HG03354 (cell line): ENCODE measurements around the gene TEX19.
"Not testable (repeated sequence)": the region's sequence is repeated elsewhere in the genome, so short reads cannot be mapped to it uniquely, and the experiment has no call there.

ENCODE experiments used
- ATAC-seq: cut with Tn5 transposase; IDR thresholded peaks from one replicate; pipeline ENCODE4 v1.9.1; 2021; ENCODE audit warnings: mild to moderate bottlenecking; ENCODE audit not compliant: unreplicated experiment, poor library complexity, severe bottlenecking

Gene TEX19

DNA sequence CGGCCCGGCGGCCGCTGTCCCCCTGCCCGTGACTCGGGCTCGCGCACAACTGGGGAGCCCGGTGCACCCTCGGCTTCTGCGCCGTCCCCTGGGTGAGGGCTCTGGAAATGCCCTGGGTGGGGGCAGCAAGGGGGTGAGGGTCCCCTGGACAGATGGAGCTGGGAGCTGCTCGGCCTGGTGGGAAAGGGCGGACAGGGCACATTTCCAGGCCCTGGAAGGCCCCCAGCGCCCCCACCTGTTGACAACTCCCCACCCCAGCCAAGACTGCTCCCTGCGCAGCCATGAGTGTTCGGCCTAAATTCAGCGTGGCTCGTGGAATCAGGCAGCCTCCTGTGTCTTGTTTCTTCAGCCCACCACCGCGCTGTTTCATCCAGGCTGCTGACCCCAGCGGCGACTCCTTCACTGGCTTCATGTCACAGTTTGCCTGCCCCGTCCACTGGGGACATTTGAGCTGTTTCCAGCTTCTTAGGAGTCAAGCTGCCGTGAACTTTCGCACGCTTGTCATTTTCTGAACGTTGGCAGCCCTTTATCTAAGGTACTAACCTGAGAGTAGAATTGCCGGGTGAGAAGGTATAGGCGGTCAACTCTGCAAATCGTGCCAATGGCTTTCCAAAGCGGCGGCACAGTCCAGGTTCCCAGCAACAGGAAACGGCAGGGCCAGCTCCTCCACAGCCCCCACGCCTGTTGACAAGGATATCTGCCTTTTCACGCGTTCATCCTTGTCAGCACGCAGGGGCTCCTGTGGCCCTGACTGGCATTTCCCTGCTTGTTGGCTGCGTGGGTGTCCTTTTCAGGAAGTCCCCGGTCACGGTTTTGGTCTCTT lies 13.4 kb downstream of the TEX19 start:
- no peak for ATAC-seq

DNA sequence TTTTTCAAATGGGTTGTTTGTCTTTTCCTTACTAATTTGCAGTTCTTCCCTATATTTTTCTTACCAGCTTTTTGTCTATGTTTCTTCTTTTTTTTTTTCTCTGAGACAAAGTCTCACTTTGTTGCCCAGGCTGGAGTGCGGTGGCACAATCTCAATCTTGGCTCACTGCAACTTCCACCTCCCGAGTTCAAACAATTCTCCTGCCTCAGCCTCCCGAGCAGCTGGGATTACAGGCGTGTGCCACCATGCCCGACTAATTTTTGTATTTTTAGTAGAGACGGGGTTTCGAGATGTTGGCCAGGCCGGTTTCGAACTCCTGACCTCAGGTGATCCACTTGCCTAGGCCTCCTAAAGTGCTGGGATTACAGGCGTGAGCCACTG lies 14.0 kb downstream of the TEX19 start:
- not testable (repeated sequence) for ATAC-seq

DNA sequence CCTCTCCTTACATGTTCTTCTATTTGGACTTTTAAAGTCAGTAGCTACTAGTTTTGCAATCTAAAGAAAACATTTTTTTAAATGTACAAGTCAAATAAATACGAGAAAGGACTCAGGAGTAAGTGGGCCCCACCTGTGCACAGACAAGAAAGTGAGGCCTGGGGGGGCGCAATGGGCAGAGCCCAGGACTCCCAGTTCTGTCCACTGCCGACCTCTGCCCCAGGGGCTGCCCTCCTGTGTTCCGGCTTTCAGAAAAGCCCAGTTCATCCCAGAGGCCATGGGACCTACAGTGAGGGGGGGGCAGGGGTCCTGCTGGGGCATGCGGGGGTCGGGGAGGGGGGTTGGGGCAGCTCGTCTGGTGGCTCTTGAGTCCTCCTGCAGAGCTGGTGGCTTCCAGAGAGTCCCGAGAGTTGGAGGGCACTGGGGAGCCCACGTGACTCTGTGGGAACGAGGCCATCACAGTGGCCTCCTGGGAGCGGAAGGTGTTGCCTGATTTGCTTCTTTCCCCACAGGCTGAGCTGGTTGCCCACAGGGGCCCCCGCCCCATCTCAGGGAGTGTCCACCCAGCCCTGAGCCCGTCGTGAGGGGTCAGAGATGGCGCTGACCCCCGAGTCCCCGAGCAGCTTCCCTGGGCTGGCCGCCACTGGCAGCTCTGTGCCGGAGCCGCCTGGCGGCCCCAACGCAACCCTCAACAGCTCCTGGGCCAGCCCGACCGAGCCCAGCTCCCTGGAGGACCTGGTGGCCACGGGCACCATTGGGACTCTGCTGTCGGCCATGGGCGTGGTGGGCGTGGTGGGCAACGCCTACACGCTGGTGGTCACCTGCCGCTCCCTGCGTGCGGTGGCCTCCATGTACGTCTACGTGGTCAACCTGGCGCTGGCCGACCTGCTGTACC lies 14.9 kb downstream of the TEX19 start:
- no peak for ATAC-seq

DNA sequence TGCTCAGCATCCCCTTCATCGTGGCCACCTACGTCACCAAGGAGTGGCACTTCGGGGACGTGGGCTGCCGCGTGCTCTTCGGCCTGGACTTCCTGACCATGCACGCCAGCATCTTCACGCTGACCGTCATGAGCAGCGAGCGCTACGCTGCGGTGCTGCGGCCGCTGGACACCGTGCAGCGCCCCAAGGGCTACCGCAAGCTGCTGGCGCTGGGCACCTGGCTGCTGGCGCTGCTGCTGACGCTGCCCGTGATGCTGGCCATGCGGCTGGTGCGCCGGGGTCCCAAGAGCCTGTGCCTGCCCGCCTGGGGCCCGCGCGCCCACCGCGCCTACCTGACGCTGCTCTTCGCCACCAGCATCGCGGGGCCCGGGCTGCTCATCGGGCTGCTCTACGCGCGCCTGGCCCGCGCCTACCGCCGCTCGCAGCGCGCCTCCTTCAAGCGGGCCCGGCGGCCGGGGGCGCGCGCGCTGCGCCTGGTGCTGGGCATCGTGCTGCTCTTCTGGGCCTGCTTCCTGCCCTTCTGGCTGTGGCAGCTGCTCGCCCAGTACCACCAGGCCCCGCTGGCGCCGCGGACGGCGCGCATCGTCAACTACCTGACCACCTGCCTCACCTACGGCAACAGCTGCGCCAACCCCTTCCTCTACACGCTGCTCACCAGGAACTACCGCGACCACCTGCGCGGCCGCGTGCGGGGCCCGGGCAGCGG lies 15.7 kb downstream of the TEX19 start:
- ATAC-seq = no peak

DNA sequence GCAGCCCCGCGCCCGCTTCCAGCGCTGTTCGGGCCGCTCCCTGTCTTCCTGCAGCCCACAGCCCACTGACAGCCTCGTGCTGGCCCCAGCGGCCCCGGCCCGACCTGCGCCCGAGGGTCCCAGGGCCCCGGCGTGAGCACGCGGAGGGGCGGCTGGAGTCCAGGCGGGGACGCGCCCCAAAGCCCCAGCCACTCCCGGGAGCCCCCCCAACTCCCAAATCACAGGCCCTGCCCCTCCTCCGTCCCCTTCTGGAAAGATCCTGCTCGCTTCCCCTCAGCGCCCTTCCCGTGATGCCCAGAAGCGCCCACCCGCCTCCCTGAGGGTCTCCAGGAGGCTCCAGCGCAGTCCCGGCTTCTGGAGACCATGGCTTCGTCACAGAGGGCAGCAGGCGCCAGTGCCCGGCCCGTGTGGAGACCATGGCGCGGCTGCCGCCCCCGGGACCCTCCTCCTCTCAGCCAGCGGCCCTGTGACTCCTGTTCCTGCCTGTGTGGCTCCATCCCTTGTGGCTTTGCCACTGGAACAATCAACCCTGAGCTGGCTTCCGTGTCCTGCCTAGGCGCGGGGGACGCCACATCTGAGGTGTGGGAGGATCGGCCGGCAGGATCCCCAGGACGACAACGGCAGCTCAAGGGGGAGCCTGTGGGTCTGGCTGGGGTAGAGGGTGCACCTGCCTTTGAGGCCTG lies 16.5 kb downstream of the TEX19 start:
- ATAC-seq = no peak

DNA sequence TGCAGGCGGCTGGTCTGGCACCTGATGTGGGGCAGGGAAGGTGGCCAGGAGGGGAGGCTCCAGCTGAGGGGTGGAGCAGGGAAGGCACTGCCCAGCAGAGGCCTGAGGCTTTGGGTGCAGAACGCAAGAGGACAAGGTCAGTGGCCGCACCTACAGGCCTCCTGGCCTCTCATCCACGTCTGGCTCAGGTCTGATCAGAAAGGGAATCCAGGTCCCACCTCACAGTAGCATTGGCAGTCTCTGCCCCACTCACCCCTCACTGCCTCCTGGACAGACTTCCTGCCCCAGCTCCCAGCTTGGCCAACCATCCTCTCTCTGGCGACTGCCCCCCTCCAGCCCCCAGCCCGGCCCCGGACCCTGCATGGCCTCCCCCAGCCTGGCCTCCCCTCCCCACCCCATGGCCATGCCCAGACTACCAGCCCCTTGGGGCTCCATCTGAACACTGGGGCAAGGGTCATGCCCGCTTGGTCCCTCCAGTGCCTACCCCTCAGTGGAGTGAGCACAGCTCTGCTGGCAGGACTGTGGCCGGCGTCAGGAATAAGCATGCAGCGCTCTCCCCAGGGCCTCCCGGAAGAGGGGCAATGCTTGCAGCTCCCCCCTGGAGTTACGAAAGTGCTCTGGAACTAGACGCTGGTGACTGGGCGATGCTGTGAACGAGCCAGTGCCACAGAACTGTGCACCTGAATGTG lies 17.1 kb downstream of the TEX19 start:
- no peak for ATAC-seq

DNA sequence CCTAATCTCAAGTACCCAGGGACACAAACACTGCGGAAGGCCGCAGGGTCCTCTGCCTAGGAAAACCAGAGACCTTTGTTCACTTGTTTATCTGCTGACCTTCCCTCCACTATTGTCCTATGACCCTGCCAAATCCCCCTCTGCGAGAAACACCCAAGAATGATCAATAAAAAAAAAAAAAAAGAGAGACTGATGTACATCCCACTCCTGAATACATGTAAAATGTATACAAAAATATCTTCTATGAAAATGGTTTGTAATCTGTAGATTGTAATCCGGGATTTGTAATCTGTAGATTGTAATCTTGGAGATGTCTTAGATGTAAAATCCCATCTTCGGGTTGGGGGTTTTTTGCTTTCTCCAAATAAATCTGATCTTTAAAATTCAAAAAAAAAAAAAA lies 18.2 kb downstream of the TEX19 start:
- not testable (repeated sequence) for ATAC-seq

DNA sequence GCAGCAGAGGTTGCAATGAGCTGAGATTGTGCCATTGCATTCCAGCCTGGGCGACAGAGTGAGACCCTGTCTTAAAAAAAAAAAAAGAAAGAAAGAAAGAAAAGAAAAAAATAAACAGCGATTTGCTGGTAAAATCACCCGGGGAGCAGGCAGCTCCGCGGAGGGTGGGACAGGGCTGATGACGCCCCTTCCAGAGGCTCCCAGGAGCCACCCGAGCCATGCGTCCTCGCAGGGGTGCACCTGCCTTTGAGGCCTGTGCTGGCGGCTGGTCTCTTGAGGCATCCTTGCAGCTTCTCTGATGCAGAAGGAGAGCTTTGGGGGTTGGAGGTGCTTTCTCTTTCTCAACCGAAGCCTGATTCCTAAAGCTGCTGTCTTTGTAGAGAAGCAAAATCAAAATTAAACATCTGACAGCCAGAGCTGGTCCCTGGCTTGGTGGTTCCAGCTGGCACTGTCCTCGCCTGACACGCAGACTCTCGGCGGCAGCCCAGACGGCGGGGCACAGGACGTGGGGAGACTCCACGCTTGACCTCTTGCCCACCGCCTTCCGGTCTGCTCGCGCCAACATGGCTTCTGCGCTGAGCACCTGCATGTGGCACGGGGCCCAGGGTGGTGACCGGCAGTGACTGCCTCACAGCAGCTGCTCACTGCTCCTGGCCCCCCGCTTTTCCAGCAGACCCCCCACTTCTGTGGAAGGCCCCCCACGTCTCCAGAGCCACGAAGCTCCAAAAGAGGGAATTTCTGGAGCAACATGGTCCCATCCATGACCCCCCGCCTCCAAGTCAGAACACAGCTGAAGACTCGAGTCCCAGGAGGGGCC lies 19.1 kb downstream of the TEX19 start:
- ATAC-seq = no peak

DNA sequence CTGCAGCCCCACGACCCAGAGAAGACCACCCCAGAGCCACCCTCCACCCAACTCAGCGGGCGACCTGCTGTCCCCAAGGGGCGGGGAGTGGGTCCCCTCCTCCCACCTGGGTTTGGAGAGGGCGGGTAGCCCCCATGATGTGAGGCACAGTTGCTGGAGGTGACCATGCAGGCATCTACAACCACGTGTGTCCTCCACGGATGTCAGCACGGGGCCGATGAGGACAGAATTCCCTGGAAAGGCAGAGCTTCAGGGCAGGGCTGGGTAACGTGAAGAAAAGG lies 19.6 kb downstream of the TEX19 start:
- no peak for ATAC-seq

DNA sequence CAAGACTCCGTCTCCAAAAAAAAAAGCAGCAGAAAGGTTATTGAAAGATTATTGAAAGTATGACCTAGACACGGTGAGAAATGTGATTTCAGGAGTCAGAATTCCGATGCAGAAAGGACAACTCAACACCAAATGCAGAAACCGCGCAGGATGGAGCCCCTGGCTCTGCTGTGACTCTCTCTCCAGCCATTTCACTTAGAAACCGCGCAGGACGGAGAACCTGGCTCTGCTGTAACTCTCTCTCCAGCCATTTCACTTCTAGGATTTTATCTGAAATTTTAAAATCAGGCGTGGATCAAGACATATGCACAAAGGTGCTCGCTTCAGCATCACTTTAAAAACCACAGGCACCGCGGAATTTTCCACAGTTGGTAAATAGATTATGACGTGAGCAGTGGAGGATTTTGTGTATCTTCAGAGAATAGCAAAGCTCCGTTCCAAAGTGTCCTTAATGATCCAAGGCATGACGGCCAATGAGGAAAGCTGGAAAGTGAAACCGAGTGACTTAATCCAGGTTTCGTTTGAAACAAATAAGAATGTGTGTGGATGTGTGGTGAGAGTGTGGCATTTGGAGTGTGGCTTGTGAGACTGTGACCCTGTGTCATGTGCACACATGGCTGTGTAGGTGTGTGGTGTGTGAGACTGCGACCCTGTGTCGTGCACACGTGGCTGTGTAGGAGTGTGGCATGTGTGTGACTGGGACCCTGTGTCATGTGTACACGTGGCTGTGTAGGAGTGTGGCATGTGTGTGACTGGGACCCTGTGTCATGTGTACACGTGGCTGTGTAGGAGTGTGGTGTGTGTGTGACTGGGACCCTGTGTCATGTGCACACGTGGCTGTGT lies 22.0 kb downstream of the TEX19 start:
- ATAC-seq = no peak

DNA sequence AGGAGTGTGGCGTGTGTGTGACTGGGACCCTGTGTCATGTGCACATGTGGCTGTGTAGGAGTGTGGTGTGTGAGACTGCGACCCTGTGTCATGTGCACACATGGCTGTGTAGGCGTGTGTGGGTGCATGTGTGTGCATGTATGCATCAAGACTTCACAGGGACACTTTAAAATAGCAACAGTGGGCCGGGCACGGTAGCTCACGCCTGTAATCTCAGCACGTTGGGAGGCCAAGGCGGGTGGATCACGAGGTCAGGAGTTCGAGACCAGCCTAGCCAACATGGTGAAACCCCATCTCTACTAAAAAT lies 22.6 kb downstream of the TEX19 start:
- not testable (repeated sequence) for ATAC-seq

DNA sequence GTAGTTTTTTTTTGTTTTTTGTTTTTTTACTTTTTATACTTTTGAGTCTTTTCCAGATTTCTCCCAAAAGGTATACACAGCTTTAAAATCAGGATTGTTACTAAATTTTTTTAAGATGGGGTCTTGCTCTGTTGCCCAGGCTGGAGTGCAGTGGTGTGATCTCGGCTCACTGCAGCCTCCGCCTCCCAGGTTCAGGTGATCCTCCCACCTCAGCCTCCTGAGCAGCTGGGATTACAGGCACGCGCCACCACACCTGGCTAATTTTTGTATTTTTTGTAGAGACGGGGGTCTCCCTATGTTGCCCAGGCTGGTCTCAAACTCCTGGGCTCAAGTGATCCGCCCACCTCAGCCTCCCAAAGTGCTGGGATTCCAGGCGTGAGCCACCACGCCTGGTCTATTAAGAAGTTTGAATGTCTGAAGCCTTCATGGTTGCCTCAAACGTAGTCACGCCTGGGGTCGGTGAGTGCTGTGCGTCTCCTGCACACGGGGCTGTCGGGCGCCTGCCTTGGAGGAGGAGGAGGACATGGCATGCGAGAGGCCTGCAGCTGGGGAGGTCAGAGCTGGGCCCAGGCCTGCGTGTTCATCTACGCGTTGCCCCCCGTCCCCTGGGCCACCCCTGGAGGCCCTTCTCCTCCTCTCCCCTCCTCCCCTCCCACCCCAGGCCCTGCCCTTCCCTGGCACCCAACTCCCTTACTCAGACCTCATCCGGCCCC lies 23.3 kb downstream of the TEX19 start:
- not testable (repeated sequence) for ATAC-seq

DNA sequence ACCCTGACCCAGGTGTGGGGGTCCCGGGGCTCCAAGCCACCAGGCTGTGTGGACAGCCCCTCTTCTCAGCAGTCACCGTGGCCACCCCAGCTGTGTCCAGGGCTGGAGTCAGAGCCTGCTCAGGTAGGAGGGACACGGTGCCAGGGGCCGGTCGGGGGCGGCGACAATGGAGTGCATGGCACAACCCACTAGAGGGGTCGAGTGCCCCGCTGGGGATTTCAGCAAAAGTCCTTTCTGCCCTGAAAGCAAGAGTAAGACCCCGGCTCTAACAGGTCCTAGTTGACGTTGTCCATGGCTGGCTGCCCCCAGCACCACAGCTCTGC lies 23.8 kb downstream of the TEX19 start:
- no peak for ATAC-seq

DNA sequence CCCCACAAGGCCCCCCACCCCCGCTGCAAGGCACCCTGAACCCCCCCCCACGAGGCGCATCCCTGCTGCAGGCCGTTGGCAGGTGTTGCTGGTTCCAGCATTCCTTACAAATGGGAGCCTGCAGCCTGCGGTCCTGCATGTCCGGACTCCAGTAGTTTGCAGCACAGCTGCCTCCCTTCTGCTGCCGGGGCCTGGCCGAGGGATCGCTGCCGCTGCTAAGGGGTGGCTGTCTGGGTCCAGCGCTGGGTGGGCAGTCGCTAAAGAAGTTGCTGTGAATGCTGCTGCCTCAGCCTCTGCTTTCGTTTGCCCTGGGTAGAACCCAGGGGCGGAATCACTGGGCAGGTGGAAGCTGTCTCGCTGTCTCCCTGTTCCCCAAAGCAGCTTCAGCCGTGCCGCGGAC lies 24.4 kb downstream of the TEX19 start:
- ATAC-seq = no peak

DNA sequence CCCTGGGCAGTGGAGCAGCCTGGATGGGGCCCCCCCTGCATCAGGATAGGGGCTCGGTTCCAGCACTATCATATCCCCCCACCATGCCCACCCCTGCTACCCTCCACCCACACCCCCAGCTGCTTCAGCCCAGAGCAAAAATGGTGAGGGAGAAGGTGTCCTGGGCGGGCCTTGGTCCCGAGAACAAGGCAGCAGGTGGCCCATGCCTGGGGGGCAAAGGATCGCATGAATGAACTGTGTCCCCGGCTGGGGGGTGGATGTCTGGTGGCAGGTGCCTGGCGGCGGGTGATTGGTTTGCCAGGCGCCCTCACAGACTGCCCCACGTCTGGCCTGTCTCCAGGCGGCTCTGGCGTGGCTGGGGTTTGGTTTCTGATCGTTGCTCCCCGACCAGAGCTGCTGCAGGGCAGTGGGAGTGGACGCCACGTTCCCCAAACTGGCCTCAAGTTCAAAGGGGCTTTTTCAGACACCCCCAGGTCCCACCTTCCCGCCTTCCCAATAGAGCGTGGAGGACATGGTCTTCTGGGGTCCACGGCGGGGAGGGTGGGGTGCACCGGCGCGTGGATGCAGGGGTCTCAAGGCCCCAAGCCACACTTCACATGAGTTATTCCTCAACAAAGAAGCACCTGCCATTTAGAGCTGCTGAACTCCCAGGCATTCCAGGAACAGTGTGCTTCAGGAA lies 25.1 kb downstream of the TEX19 start:
- no peak for ATAC-seq

DNA sequence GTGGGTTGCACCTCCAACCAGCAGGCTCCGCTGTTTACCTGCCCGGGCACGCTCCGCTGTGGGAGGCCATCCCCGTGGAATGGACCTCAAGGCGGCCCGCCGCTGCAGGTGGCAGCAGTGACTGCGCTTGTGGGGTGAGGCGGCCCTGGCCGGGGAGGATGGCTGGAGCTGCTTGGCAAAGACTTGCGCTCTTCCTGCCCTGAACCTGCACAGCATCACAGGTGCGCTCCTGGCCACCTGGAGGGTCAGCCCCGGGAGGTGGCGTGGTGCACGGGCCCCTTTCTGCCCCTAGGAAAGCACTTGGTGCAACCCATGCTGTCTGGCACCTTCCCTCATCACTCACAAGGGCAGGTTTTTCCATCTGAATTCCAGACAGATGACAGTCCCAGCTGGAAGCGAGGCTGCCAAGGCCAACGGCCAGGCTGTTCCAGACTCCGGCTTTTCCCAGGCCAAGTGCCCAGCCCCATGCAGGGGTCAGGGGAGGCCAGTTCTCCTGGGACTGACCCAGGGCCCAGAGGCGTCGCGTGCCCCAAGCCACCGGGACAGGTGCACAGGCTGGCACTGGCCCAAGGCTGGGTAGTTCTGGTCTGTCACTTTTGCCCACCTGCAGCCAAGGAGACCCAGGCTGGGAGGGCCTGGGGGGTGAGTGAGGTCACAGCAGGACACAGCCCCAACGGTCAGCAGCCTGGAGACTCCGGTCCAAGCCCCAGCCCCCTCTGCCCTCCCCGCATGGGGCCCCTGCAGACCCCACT lies 25.9 kb downstream of the TEX19 start:
- ATAC-seq = no peak
